WTC11 (cell line): ENCODE data around the gene LRSAM1. TPM values are rescaled to one million over a fixed set of nuclear protein-coding genes. Genes with fewer than 3 reads are reported as not detected.

Experiments
- ATAC-seq: fragments of 200-7000 bp; cut with Tn5 transposase; 2 replicates; pipeline ENCODE4 v1.10.0; 2021; ENCODE audit warnings: mild to moderate bottlenecking, moderate library complexity
- CTCF ChIA-PET: fragments of 300-600 bp; sonication (Branson Sonifier 250); formaldehyde crosslinking; loops from one replicate; lab custom pipeline; 2021; ENCODE audit warnings: antibody characterized with exemption; lab: Charles Lee
- POLR2A ChIA-PET: fragments of 350-600 bp; sonication (Branson Sonifier 250); formaldehyde crosslinking; loops from one replicate; lab custom pipeline; 2021; ENCODE audit warnings: antibody characterized with exemption; lab: Charles Lee
- DNase-seq: peaks from one replicate; pipeline ENCODE4 v3.0.0; 2021; ENCODE audit warnings: low spot score
- H3K27ac Mint-ChIP-seq: 2 replicates; pipeline ENCODE4 v1.8.0; 2021; ENCODE audit warnings: mixed read lengths
- H3K27me3 Mint-ChIP-seq: 2 replicates; pipeline ENCODE4 v1.8.0; 2021; ENCODE audit warnings: low read depth, mild to moderate bottlenecking, moderate library complexity, mixed read lengths
- H3K36me3 Mint-ChIP-seq: 2 replicates; pipeline ENCODE4 v1.8.0; 2021; ENCODE audit warnings: mixed read lengths
- H3K4me1 Mint-ChIP-seq: 2 replicates; pipeline ENCODE4 v1.8.0; 2022; ENCODE audit warnings: mixed read lengths
- H3K4me3 Mint-ChIP-seq: 2 replicates; pipeline ENCODE4 v1.8.0; 2021; ENCODE audit warnings: mild to moderate bottlenecking, moderate library complexity, mixed read lengths
- H3K9me3 Mint-ChIP-seq: 2 replicates; pipeline ENCODE4 v1.8.0; 2021; ENCODE audit warnings: mixed read lengths
- ATF1 ChIP-seq: sonication (generic); formaldehyde crosslinking; IDR thresholded peaks from 2 replicates; pipeline ENCODE4 v1.8.1; 2023; ENCODE audit warnings: mild to moderate bottlenecking, moderate library complexity, missing genetic modification reagents
- CDX4 ChIP-seq: fragments of 250-450 bp; sonication (Bioruptor Pico); IDR thresholded peaks from 2 replicates; pipeline ENCODE4 v1.9.0; 2021; ENCODE audit warnings: moderate library complexity, mild to moderate bottlenecking, inconsistent platforms, borderline replicate concordance
- FOXK1 ChIP-seq: sonication (generic); formaldehyde crosslinking; IDR thresholded peaks from 2 replicates; pipeline ENCODE4 v1.8.0; 2022; ENCODE audit warnings: mild to moderate bottlenecking, moderate library complexity, missing genetic modification reagents
- GRHL2 ChIP-seq: fragments of 250-450 bp; sonication (Bioruptor Pico); IDR thresholded peaks from 2 replicates; pipeline ENCODE4 v1.8.0; 2022; ENCODE audit warnings: mild to moderate bottlenecking, moderate library complexity; ENCODE audit not compliant: insufficient replicate concordance, severe bottlenecking
- GTF2I ChIP-seq: fragments of 250-450 bp; sonication (Bioruptor Pico); conservative IDR thresholded peaks from 2 replicates; pipeline ENCODE4 v1.4.0; 2021; ENCODE audit warnings: mild to moderate bottlenecking
- IRF2 ChIP-seq: sonication (generic); formaldehyde crosslinking; IDR thresholded peaks from 2 replicates; pipeline ENCODE4 v1.8.0; 2022; ENCODE audit warnings: low read depth, missing genetic modification reagents, borderline replicate concordance
- NR2C2 ChIP-seq: sonication (generic); formaldehyde crosslinking; IDR thresholded peaks from 2 replicates; pipeline ENCODE4 v1.8.0; 2022; ENCODE audit warnings: mild to moderate bottlenecking, missing genetic modification reagents
- PRRX2 ChIP-seq: fragments of 250-450 bp; sonication (Bioruptor Pico); IDR thresholded peaks from 2 replicates; pipeline ENCODE4 v1.8.0; 2021; ENCODE audit warnings: mild to moderate bottlenecking
- RORB ChIP-seq: fragments of 250-450 bp; sonication (Bioruptor Pico); IDR thresholded peaks from 2 replicates; pipeline ENCODE4 v1.9.0; 2021; ENCODE audit warnings: mild to moderate bottlenecking
- SMAD3 ChIP-seq: sonication (generic); formaldehyde crosslinking; IDR thresholded peaks from 2 replicates; pipeline ENCODE4 v1.8.0; 2022; ENCODE audit warnings: missing genetic modification reagents, mild to moderate bottlenecking, borderline replicate concordance
- SOX15 ChIP-seq: fragments of 250-450 bp; sonication (Bioruptor Pico); IDR thresholded peaks from 2 replicates; pipeline ENCODE4 v1.9.0; 2021; ENCODE audit warnings: mild to moderate bottlenecking
- TP53 ChIP-seq: sonication (generic); formaldehyde crosslinking; IDR thresholded peaks from 2 replicates; pipeline ENCODE4 v1.8.1; 2023; ENCODE audit warnings: mild to moderate bottlenecking, missing genetic modification reagents
- USF1 ChIP-seq: sonication (generic); formaldehyde crosslinking; IDR thresholded peaks from 2 replicates; pipeline ENCODE4 v1.8.0; 2022; ENCODE audit warnings: mild to moderate bottlenecking, missing genetic modification reagents
- ZBTB43 ChIP-seq: sonication (generic); formaldehyde crosslinking; IDR thresholded peaks from 2 replicates; pipeline ENCODE4 v1.8.1; 2023; ENCODE audit warnings: mild to moderate bottlenecking, missing genetic modification reagents
- ZNF416 ChIP-seq: fragments of 250-450 bp; sonication (Bioruptor Pico); IDR thresholded peaks from 2 replicates; pipeline ENCODE4 v1.9.0; 2021; ENCODE audit warnings: mild to moderate bottlenecking, inconsistent platforms
- ZNF512 ChIP-seq: sonication (generic); formaldehyde crosslinking; IDR thresholded peaks from 2 replicates; pipeline ENCODE4 v1.8.1; 2022; ENCODE audit warnings: missing genetic modification reagents, borderline replicate concordance
- ZNF671 ChIP-seq: fragments of 250-450 bp; sonication (Bioruptor Pico); IDR thresholded peaks from 2 replicates; pipeline ENCODE4 v1.8.0; 2021; ENCODE audit warnings: mild to moderate bottlenecking
- total RNA-seq: library from RNA; stranded (reverse); gene quantifications from 3 replicates; pipeline ENCODE4 v1.2.3, GENCODE V29; 2021
- TF ChIP-seq, protein P1 (sequence below): fragments of 250-450 bp; sonication (Bioruptor Pico); IDR thresholded peaks from 2 replicates; pipeline ENCODE4 v1.8.0; 2021; ENCODE audit warnings: mild to moderate bottlenecking
- TF ChIP-seq, protein P2 (sequence below): fragments of 250-450 bp; sonication (Bioruptor Pico); conservative IDR thresholded peaks from 2 replicates; pipeline ENCODE4 v1.9.0; 2021; ENCODE audit warnings: mild to moderate bottlenecking
- TF ChIP-seq, protein P3 (sequence below): fragments of 200-600 bp; IDR thresholded peaks from 2 replicates; pipeline ENCODE4 v1.8.0; 2022; ENCODE audit warnings: antibody characterized with exemption
- TF ChIP-seq, protein P4 (sequence below): sonication (generic); formaldehyde crosslinking; IDR thresholded peaks from 2 replicates; pipeline ENCODE4 v1.8.1; 2022; ENCODE audit warnings: mild to moderate bottlenecking, missing genetic modification reagents, moderate library complexity, borderline replicate concordance

LRSAM1 gene
- total RNA-seq, 1 experiment from 2014 or later = 32.4 TPM

- peak; percentile 67 for DNase-seq
- no peaks in the 10 kb centered on the region for H3K27me3 Mint-ChIP-seq
- CTCF ChIA-PET = interaction anchor here (0.5 to 3.6 kb wide), 29 partner anchors 9 to 1385 kb away, joined by 3 to 28 read pairs (median 5); partner anchors contain the start of genes CFAP157 and TOR2A
- ATAC-seq = peak; percentile 60
- TF ChIP-seq USF1 (CRISPR knock-in tag) = no peak
- no peak for TF ChIP-seq ZNF416 (CRISPR knock-in tag)
- no peak for TF ChIP-seq SOX15 (CRISPR knock-in tag)
- no peak for TF ChIP-seq TP53 (CRISPR knock-in tag)
- no peak for TF ChIP-seq ATF1 (CRISPR knock-in tag)
- TF ChIP-seq IRF2 (CRISPR knock-in tag) = no peak
- no peak for TF ChIP-seq ZNF671 (CRISPR knock-in tag)
- TF ChIP-seq, protein P1, sequence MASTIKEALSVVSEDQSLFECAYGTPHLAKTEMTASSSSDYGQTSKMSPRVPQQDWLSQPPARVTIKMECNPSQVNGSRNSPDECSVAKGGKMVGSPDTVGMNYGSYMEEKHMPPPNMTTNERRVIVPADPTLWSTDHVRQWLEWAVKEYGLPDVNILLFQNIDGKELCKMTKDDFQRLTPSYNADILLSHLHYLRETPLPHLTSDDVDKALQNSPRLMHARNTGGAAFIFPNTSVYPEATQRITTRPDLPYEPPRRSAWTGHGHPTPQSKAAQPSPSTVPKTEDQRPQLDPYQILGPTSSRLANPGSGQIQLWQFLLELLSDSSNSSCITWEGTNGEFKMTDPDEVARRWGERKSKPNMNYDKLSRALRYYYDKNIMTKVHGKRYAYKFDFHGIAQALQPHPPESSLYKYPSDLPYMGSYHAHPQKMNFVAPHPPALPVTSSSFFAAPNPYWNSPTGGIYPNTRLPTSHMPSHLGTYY (CRISPR knock-in tag) = no peak
- TF ChIP-seq, protein P2, sequence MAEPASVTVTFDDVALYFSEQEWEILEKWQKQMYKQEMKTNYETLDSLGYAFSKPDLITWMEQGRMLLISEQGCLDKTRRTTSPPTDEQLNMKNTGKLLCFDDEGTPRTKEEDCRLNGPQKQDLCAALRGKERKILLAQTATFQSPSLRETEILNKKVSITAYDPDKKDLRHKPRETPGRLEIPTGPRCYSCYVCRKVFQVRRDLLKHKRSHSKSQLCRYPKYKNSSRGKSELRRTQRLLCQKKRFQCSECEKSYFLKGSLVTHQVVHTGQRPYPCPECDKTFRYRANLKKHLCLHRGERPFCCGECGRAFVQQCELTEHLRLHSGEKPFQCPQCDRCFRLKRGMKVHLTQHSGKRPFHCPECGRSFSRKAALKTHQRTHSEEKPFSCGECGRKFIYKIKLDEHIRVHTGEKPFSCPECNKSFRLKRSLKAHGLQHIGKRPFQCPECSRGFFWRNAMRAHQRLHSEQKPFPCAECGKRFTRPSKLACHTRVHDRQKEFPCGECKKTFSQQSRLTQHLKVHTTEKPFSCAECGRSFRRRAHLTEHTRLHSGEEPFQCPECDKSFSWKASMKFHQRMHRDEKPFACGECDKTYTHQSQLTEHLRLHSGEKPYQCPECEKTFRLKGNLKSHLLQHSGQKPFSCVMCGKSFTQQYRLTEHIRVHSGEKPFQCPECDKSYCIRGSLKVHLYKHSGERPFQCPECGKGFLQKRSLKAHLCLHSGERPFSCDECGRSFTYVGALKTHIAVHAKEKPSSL (CRISPR knock-in tag) = no peak
- POLR2A ChIA-PET = interaction anchor here (0.6 kb wide), 1 partner anchor 40 kb away, joined by 4 read pairs; no protein-coding TSS in a partner anchor
- H3K36me3 Mint-ChIP-seq = no peaks in the 10 kb centered on the region
- H3K9me3 Mint-ChIP-seq = no peaks in the 10 kb centered on the region
- peaks cover 21% of the 10 kb centered on the region for H3K4me1 Mint-ChIP-seq
- H3K27ac Mint-ChIP-seq = peak overlapping the region; percentile 70; the same call in 1 of the 2 replicates
- H3K4me3 Mint-ChIP-seq = no peak overlapping the region
Measured at GRCh38 chr9:127540664-127541041, 89.3 kb downstream of the LRSAM1 start.

GRCh38 chr9:127541176-127541575, 89.9 kb downstream of the LRSAM1 start:
- Mint-ChIP-seq H3K27me3 (no peaks in the 10 kb centered on the region), H3K36me3 (no peaks in the 10 kb centered on the region)
- CTCF ChIA-PET = interaction anchor here (1.0 to 3.6 kb wide), 14 partner anchors 9 to 193 kb away, joined by 4 to 28 read pairs (median 8); partner anchors contain the start of gene TOR2A
- DNase-seq = no peak
- TF ChIP-seq, protein P3, sequence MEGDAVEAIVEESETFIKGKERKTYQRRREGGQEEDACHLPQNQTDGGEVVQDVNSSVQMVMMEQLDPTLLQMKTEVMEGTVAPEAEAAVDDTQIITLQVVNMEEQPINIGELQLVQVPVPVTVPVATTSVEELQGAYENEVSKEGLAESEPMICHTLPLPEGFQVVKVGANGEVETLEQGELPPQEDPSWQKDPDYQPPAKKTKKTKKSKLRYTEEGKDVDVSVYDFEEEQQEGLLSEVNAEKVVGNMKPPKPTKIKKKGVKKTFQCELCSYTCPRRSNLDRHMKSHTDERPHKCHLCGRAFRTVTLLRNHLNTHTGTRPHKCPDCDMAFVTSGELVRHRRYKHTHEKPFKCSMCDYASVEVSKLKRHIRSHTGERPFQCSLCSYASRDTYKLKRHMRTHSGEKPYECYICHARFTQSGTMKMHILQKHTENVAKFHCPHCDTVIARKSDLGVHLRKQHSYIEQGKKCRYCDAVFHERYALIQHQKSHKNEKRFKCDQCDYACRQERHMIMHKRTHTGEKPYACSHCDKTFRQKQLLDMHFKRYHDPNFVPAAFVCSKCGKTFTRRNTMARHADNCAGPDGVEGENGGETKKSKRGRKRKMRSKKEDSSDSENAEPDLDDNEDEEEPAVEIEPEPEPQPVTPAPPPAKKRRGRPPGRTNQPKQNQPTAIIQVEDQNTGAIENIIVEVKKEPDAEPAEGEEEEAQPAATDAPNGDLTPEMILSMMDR = 0 out of 2 replicates have a peak, but pooled peaks have one; percentile 12
- TF ChIP-seq PRRX2 (CRISPR knock-in tag) = no peak
- TF ChIP-seq, all 79 proteins: peak for 1
- no peak overlapping the region for H3K4me3 Mint-ChIP-seq
- no peaks in the 10 kb centered on the region for H3K9me3 Mint-ChIP-seq
- POLR2A ChIA-PET = no interaction called here
- H3K4me1 Mint-ChIP-seq = peaks cover 24% of the 10 kb centered on the region
- H3K27ac Mint-ChIP-seq = no peak overlapping the region; the same call in 1 of the 2 replicates
- ATAC-seq = no peak

DNA sequence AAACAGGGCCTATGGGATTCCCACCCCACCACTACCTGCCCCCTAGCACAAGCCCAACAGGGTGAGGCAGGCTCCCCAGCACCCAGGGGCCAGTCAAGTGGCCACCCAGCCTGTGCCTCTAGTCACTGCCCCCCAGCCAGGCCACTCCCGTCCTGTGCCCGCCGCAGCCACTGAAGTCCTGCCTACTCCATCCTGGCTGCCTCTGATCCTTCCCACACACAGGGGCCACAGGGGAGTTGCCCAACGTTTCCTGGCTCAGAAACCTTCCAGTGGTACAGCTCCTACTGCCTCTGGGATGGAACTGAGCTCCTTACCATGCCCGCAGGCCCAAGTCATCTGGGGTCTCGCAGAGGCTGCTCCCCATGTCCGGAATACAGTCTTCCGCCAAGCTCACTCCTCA, 90.6 kb downstream of the LRSAM1 start:
- H3K36me3 Mint-ChIP-seq = no peaks in the 10 kb centered on the region
- CTCF ChIA-PET = interaction anchor here (1.0 to 3.6 kb wide), 4 partner anchors 15 to 193 kb away, joined by 3 to 28 read pairs (median 15); no protein-coding TSS in a partner anchor
- TF ChIP-seq, protein P4, sequence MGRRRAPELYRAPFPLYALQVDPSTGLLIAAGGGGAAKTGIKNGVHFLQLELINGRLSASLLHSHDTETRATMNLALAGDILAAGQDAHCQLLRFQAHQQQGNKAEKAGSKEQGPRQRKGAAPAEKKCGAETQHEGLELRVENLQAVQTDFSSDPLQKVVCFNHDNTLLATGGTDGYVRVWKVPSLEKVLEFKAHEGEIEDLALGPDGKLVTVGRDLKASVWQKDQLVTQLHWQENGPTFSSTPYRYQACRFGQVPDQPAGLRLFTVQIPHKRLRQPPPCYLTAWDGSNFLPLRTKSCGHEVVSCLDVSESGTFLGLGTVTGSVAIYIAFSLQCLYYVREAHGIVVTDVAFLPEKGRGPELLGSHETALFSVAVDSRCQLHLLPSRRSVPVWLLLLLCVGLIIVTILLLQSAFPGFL (CRISPR knock-in tag) = no peak
- TF ChIP-seq ZBTB43 (CRISPR knock-in tag) = no peak
- TF ChIP-seq CDX4 (CRISPR knock-in tag) = no peak
- TF ChIP-seq GRHL2 (CRISPR knock-in tag) = no peak
- no peak for TF ChIP-seq GTF2I (CRISPR knock-in tag)
- no peak for TF ChIP-seq SMAD3 (CRISPR knock-in tag)
- TF ChIP-seq NR2C2 (CRISPR knock-in tag) = no peak
- no peak for TF ChIP-seq FOXK1 (CRISPR knock-in tag)
- TF ChIP-seq ZNF512 (CRISPR knock-in tag) = no peak
- no peak for TF ChIP-seq RORB (CRISPR knock-in tag)

More for the DNA sequence above, 90.6 kb downstream of the LRSAM1 start:
- Mint-ChIP-seq H3K27me3 (no peaks in the 10 kb centered on the region), H3K4me3 (no peak overlapping the region), H3K4me1 (peaks cover 30% of the 10 kb centered on the region), H3K27ac (peak overlapping the region; percentile 80; the same call in 1 of the 2 replicates), H3K9me3 (no peaks in the 10 kb centered on the region)
- DNase-seq (no peak), ATAC-seq (no peak)
- POLR2A ChIA-PET = no interaction called here
